GM18858 (cell line): ENCODE data around the gene TSPAN18.
A peak's percentile ranks its signal among the peaks of the same experiment; 100 is the strongest.

Experiments used
- ATAC-seq: cut with Tn5 transposase; IDR thresholded peaks from one replicate; pipeline ENCODE4 v1.9.1; 2021; ENCODE audit not compliant: unreplicated experiment

Gene TSPAN18

GRCh38 chr11:44934110-44934509, 207.3 kb downstream of the TSPAN18 start:
- ATAC-seq, result no peak

- no peak for ATAC-seq
Observed at GRCh38 chr11:44934735-44935250, 208.0 kb downstream of the TSPAN18 start.

DNA sequence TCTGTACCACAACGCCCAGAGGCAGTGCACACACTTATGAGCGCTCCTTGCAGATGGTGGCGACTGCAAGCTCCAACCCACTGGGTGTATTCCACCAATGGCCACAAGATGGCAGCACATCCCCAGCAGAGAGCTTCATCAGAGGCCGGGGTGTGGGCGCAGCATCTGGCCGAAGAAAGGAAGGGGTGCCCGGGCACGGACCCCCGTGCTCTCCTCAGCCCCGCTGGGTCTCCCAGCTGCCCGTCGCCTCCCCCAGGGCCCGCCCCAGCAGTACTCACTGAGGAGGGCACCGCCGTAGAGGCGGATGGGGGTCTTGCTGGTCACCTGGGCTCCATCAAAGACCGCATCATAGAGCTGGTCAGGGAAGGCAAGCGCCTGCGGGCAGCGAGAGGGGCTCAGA, 209.8 kb downstream of the TSPAN18 start:
- ATAC-seq, result no peak

DNA sequence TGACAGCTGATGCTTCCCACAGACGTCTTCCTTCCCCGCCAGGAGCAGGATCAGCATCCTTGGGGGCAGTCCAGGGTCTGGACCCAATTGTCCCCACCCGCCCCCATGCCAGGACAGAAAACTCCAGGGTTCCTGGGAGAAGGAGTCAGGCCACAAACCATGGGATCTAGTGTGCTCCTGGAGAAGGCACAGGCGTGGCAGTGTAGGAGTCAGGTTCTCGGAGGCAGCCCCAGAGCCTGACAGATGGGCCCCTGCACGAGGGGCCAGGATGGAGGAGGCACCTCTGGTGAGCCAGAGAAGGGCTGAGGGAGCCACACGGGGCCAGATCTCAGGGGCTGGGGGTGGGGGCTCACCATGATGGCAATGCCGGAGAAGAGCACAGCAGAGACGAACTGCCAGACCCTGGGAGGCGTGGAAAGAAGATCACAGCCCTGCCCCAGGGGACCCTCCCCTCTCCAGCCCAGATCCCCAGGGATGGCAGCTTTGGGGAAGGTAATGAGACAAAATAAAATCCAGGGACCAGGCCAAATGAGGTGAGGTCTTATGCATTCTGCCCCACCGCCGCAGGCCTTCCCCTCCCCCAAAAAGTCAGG, 210.3 kb downstream of the TSPAN18 start:
- ATAC-seq, result no peak

DNA sequence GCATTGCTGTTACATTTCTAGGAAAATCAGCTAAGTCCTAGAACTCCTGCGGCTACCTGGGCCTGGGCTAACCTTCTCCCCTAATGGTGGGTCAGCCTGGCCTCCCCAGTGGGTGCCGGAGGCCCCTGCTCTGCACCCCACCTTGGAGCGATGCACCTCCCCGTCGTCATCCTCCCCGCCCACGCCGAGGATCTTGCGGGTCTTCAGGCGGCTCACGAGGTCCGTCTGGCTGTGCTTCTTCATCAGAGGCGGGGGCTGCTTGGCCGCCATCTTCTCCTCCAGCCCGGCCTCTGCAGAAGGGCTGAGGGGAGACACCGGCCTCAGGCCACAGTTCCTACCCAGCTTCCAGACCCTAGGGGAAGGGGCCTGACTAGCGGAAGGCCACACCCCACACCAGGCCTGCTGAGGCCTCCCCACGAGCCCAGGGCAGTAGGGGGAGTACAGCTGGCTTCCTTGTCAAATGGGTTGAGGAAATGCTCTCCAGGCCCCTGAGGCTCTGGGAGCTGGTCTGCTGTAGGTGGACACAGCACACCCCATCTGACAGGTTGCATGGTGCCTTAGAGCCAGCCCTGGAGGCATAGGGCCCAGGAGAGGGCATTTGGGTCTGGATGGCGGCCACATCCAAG, 211.4 kb downstream of the TSPAN18 start:
- no peak for ATAC-seq

GRCh38 chr11:44939673-44940395, 213.1 kb downstream of the TSPAN18 start:
- no peak for ATAC-seq

DNA sequence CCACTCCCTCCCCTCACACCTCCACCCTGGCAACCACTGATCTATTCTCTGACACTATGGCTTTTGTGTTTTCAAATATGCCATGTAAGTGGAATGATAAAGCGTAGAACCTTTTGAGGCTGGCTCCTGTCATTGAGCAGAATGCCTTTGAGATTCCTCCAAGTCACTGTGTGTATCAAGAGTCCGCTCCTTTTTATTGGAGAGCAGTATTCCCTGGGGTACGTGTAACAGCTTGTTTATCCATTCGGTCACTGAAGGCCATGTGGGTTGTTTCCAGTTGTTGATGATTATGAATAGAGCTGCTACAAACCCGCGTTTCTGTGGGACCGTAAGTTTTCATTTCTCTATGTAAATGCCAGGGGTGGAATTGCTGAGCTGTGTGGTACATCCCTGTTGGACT, 213.6 kb downstream of the TSPAN18 start:
- no peak for ATAC-seq

DNA sequence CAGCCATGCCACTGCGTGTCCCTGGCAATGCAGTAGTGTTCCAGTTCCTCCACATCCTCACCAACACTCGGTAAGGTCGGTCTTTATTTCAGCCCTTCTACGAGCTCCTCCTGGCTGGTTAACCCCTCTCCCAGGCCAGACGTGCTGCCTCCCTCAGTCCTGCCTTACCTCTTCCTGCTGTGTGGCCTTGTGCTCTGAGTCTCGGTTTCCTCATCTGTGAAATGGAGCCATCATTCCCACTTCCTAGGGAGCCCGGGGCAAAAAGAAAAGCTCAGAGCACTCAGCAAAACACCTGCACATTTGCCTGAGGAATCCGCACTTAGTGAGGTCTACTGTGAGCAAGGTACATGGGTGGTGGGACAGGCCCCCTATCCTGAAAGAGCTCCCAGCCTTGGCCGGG, 214.1 kb downstream of the TSPAN18 start:
- no peak for ATAC-seq

DNA sequence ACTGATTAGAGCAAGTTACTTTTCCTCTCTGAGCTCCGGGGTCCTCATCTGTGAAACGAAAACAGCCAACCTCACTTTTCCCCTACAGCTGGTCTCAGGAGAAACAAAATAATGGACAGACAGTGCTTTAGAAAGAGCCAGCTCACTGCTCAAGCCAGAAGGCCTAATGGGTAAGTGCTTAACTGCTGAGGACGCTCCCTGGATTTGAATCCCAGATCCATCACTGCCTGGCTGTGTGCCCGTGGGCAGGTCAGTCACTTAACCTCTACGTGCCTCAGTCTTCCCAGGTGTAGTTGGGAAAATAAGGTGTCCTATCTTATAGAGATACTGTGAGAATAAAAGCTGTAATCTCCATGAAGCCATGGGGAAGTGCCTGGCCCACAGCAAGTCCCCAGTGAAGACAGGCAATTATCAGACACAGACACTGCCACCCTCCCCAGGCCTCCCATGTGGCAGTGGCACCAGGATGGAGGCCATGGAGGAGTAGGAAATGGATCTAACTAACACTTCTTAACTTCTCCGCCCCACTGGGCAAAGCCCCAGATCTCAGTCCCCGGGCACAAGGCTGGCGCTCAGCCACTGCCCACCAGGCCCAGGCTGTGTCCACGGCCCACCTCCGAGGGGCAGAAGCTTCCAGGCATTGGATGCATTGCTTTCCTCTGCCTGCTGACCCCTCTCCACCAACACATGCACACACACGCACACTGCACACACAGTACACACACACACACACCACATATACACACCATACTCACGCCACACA, 214.7 kb downstream of the TSPAN18 start:
- ATAC-seq, result no peak

- ATAC-seq, result no peak
Observed at GRCh38 chr11:44942029-44942955, 215.5 kb downstream of the TSPAN18 start.

GRCh38 chr11:44943118-44943517, 216.4 kb downstream of the TSPAN18 start:
- ATAC-seq, result peak; percentile 93

DNA sequence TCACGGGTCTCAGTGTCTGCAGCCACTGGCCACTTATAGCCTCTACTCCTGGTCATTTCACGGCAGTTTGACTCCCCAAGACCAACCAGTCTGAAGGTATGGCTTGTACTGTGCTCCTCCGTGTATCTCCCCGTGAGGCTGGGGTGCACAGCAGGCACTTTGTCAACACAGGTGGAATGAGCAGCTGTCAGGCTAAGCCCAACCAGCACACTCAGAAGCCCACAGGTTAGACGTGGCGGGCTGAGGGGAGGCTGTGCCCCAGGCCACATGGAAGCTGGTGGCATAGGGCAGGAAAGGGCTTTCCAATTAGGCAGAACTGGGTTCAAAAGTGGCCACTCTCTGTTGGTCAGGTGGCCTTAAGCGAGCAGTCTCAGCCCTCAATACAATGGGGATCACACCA, 216.9 kb downstream of the TSPAN18 start:
- ATAC-seq, result no peak

- no peak for ATAC-seq
Observed at GRCh38 chr11:44944181-44944852, 217.6 kb downstream of the TSPAN18 start.

GRCh38 chr11:44944853-44945235, 218.1 kb downstream of the TSPAN18 start:
- no peak for ATAC-seq

- ATAC-seq, result no peak
Observed at GRCh38 chr11:44945666-44946065, 218.9 kb downstream of the TSPAN18 start.

GRCh38 chr11:44946263-44946662, 219.5 kb downstream of the TSPAN18 start:
- ATAC-seq, result no peak

DNA sequence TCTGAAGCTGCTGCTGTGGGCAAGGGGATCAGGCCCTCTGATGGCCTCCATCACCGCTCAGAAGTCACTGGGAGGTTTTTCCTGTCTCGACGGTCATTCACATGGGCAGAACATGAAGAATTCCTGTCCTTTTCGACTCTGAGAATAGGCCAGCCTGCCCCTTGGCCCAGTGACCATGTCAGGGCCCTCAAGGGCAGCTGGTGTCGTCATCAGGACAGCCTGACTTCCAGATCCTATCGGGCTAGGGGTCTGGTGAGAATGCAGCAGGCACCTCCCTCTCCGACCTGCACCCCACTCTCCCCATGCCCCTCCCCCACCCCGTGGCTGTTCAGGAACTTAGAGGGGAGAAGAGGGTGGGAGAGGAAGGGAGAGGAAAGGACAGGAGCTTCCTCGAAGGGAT, 220.4 kb downstream of the TSPAN18 start:
- ATAC-seq, result no peak

DNA sequence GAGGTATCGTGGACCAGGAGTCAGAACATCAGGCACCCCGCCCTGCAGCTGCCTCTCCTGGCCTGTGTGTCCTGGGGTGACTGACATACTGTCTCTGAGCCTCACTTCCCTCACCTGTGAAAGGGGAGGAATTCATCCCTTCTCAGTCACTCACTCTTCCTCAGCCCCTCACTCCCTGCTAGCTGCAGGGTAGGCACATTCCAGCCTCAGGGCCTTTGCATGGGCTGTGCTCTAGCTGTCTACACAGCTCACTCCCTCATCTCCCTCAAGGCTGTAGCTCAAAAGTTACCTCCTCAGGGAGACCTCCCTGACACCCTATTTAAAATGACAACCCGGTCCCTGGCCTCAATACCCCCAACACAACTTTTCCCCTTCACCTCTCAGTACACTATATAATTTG, 221.4 kb downstream of the TSPAN18 start:
- no peak for ATAC-seq

DNA sequence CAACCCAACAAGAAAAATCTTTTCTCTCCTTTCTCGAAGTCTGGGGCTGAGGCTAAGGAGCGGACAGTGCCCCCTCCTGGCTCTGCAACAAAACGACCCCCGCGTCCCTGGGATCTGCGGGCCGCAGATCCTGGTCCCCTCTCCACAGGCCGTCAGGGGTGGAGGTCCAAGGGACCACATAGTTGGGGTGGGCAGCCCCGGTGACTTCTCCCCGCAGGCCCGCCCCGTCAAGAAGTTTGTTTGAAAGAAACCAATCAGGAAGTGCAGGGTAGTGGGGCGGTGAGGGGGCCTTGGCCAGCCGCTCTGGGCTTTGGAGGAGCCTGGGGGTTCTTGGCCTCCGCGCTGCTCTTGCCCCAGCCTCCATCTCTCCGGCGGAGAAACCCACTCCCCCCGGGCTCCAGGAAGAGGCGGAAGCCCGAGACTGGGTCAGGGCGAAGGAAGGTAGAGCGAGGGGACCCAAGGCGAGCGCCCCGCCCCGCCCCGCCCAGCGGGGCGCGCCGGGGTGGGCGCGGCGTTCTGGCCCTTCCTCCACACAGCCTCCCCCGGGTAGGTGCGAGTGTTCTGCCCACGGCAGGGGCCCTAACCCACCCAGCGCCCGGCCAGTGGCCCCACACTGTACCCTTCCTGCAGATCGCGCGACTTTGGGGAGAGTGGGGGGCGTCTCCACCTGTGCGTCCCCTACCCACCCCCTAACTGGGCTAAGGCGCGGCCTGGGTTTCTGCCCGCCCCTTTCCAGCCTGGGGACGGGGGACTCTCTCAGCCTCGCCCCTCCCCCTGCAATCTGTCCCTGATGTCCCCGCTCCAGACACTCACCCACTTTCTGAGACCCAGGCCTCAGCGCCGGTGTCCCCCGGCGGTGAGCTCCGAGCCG, 222.6 kb downstream of the TSPAN18 start:
- no peak for ATAC-seq
